Brain microvascular endothelial cell (primary cell): Measurements from ENCODE around the gene CLOCK.
A peak's percentile ranks its signal among the peaks of the same experiment; 100 is the strongest.

Experiments used
- DNase-seq: peaks from one replicate; pipeline ENCODE4 v3.0.0-alpha.2; 2020
- H3K27ac ChIP-seq: fragments of 250-450 bp; sonication (Bioruptor Pico); 2 replicates; pipeline ENCODE4 v1.5.1; 2020; ENCODE audit warnings: mild to moderate bottlenecking, moderate library complexity
- H3K27me3 ChIP-seq: fragments of 250-450 bp; sonication (Bioruptor Pico); replicated peaks from 2 replicates; pipeline ENCODE4 v1.5.1; 2020; ENCODE audit warnings: mild to moderate bottlenecking
- H3K36me3 ChIP-seq: fragments of 250-450 bp; sonication (Bioruptor Pico); replicated peaks from 2 replicates; pipeline ENCODE4 v1.5.1; 2020; ENCODE audit warnings: mild to moderate bottlenecking
- H3K4me3 ChIP-seq: 2 replicates; pipeline ENCODE4 v1.5.1; 2011; ENCODE audit warnings: low read depth, mild to moderate bottlenecking, control low read depth, low read length, moderate library complexity
- in situ Hi-C: cut with HindIII; loops from 2 replicates; pipeline ENCODE4 v1.10.0; 2017; ENCODE audit warnings: low sequenced_read_pairs, low pct_ligation_motif_present
- TF ChIP-seq, protein P1 (sequence below): IDR thresholded peaks from 2 replicates; pipeline ENCODE4 v1.5.1; 2011; ENCODE audit warnings: low read depth, mild to moderate bottlenecking, moderate library complexity, low read length, control low read depth, inconsistent platforms; ENCODE audit errors: missing control alignments

CLOCK gene

DNA sequence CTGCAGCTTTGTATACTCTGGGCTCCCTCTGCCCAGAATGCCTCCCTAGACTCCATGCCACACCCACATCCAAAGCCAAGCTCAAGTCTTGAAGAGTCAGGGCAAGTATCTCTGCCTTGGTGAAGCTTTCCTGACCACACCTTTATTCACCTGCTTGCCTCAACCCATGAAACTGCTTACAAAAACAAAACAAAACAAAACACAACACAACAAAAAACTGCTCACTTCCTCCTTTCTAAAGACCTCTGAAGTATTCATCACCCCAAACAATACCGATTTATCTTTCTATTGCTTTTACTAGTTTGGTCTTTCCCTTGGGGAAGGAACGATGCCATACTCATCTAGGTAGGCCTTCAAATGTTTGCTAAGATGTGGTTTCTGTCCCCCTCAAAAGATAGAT lies 105.9 kb downstream of the CLOCK start:
- in situ Hi-C loops: no loop called here

DNA sequence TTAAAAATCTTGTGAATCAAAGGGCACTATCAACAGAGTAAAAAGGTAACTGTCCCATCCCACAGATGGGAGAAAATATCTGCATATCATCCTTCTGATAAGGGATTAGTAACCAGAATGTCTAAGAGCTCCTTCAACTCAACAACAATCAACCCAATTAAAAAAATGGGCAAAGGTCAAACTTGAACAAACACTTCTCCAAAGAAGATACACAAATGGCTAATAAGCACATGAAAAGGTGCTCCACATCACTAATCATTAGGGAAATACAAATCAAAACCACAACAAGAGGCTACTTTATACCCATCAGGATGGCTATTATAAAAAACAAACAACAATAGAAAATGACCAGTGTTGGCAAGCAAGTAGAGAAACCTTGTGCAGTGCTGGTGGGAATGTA lies 107.7 kb downstream of the CLOCK start:
- no peak for DNase-seq
- in situ Hi-C loops: no loop called here
- peaks cover 12% of the 10 kb centered on the region for H3K36me3 ChIP-seq
- no peak overlapping the region for H3K4me3 ChIP-seq
- TF ChIP-seq, protein P1, sequence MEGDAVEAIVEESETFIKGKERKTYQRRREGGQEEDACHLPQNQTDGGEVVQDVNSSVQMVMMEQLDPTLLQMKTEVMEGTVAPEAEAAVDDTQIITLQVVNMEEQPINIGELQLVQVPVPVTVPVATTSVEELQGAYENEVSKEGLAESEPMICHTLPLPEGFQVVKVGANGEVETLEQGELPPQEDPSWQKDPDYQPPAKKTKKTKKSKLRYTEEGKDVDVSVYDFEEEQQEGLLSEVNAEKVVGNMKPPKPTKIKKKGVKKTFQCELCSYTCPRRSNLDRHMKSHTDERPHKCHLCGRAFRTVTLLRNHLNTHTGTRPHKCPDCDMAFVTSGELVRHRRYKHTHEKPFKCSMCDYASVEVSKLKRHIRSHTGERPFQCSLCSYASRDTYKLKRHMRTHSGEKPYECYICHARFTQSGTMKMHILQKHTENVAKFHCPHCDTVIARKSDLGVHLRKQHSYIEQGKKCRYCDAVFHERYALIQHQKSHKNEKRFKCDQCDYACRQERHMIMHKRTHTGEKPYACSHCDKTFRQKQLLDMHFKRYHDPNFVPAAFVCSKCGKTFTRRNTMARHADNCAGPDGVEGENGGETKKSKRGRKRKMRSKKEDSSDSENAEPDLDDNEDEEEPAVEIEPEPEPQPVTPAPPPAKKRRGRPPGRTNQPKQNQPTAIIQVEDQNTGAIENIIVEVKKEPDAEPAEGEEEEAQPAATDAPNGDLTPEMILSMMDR: no peak
- H3K27me3 ChIP-seq: no peaks in the 10 kb centered on the region
- no peak overlapping the region for H3K27ac ChIP-seq

More for the DNA sequence above, 105.9 kb downstream of the CLOCK start:
- DNase-seq: no peak
- Histone ChIP-seq H3K27ac (no peak overlapping the region), H3K4me3 (no peak overlapping the region), H3K27me3 (no peaks in the 10 kb centered on the region), H3K36me3 (peaks cover 4% of the 10 kb centered on the region)
- TF ChIP-seq, protein P1: no peak

DNA sequence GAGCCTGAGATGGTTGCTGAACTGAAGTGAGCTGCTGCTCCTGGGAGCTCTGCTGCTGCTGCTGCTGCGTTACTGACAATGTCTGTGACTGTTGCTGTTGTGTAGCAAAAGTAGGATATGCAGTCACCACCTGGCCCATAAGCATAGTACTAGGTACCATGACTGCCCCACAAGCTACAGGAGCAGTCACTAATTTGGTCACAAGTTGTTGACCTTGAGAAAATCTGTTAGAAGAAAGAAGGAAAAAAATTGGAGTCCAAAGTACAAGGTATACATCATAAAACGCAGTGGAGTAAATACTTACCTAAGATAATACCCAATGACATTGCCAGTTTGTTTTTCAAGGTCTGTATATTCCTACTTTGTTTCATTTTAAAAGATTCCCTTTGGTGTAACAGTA lies 108.4 kb downstream of the CLOCK start:
- in situ Hi-C loops: no loop called here
- no peak for DNase-seq
- TF ChIP-seq, protein P1: no peak
- peaks cover 11% of the 10 kb centered on the region for H3K36me3 ChIP-seq
- no peaks in the 10 kb centered on the region for H3K27me3 ChIP-seq
- no peak overlapping the region for H3K4me3 ChIP-seq
- H3K27ac ChIP-seq: no peak overlapping the region

DNA sequence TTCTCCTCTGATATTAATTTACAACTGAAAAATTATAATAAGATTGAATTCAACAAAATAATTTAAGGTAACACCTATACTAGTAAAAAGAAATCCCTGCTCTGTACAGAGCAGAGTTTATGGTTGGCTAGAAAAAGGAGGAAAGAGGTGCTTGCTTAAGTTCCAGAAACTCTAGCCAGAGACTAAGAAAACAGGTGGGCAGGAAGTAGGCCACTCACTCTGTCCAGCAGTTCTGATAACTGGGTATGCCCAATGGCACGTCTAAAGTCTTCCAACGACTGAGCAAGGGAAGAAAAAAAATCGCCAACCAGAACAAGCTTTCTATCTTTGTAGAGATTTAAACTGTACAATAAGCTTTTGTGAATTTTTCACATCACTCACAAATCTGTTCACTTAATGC lies 108.9 kb downstream of the CLOCK start:
- DNase-seq: no peak
- Histone ChIP-seq H3K36me3 (peaks cover 16% of the 10 kb centered on the region), H3K4me3 (no peak overlapping the region), H3K27ac (peak overlapping the region; percentile 25), H3K27me3 (no peaks in the 10 kb centered on the region)
- TF ChIP-seq, protein P1: no peak
- in situ Hi-C loops: no loop called here

DNA sequence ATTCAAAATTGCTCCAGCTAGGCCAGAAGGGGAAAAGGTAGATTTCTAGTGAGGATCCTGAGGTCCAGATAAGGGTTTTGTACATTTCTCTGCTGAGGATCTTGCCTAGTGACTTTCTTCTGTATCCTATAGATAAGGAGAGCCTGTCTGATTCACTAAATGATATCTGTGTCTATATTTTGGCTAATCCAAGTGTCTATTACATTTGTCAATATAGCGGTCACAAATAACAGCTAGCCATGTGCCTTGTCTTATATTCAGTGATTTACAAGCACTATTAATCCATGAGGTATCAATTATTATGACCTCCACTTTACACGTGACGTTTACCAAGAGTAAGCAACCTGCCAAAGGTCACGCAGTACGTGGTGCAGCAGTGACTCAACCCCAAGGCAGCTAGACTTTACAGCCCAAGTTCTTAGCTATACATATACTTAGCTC lies 109.3 kb downstream of the CLOCK start:
- peak; percentile 76 for DNase-seq
- TF ChIP-seq, protein P1: no peak
- peak overlapping the region; percentile 5 for H3K27ac ChIP-seq
- H3K27me3 ChIP-seq: no peaks in the 10 kb centered on the region
- H3K4me3 ChIP-seq: no peak overlapping the region
- peaks cover 17% of the 10 kb centered on the region for H3K36me3 ChIP-seq
- in situ Hi-C loops: no loop called here

DNA sequence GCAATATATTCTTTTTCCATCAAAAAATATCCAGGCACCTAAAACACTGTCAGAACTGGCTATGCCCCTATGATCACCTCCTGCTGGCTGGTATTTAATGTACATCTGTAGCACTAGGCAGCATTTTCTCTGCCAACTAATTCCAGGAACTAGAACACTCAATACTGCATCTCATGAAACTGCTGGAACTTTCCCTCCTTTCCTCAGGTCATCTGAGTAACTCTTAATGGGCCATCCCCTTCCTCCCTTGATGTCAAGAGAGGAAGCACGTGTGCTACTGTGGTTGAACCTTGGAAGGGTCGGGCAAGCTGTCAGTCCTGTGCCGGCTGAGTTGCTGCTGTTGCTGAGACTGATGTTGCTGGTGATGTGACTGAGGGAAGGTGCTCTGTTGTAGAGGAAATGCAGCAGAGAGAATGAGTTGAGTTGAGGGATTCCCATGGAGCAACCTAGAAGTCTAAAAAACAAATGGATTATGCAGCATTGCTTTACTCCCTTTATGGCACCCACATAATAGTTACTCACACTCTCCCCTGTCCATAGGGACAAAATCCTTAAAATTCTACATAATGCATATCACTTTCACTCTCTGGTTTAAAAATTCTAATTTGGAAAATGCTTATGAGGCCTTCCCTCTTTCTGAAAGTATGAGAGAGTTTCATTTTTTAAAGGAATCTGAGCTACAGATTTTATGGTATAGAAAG lies 111.4 kb downstream of the CLOCK start:
- no peaks in the 10 kb centered on the region for H3K27me3 ChIP-seq
- in situ Hi-C loops: no loop called here
- H3K4me3 ChIP-seq: no peak overlapping the region
- TF ChIP-seq, protein P1: peak; percentile 50
- no peak for DNase-seq
- no peak overlapping the region for H3K27ac ChIP-seq
- H3K36me3 ChIP-seq: peaks cover 25% of the 10 kb centered on the region
